H1 (cell line): Measurements from ENCODE around the gene GZF1.

Experiments
- ATF3 ChIP-seq: IDR thresholded peaks from 2 replicates; pipeline ENCODE4 v1.6.1; 2011; ENCODE audit warnings: low read depth, mild to moderate bottlenecking, low read length; ENCODE audit not compliant: insufficient read depth
- CEBPB ChIP-seq: IDR thresholded peaks from 2 replicates; pipeline ENCODE4 v1.6.1; 2012; ENCODE audit warnings: low read depth, low read length
- CHD1 ChIP-seq: IDR thresholded peaks from 2 replicates; pipeline ENCODE4 v1.6.1; 2012; ENCODE audit warnings: low read depth, low read length, improper control_type of control experiment
- CREB1 ChIP-seq: IDR thresholded peaks from 2 replicates; pipeline ENCODE4 v1.6.1; 2012; ENCODE audit warnings: inconsistent platforms
- CTCF ChIP-seq, 3 experiments: IDR thresholded peaks; 1 replicate in 2 of 3; 2 replicates in 1 of 3; pipeline versions ENCODE4 v1.5.1 to v1.6.1; 2011; ENCODE audit warnings: low read length in 3 of 3, mild to moderate bottlenecking in 3 of 3, inconsistent platforms in 2 of 3, low read depth in 1 of 3, moderate library complexity in 1 of 3; ENCODE audit not compliant: insufficient read depth in 1 of 3; ENCODE audit errors: control extremely low read depth in 1 of 3
- EGR1 ChIP-seq: IDR thresholded peaks from 2 replicates; pipeline ENCODE4 v1.6.1; 2011; ENCODE audit warnings: low read depth, low read length, borderline replicate concordance
- EZH2 ChIP-seq: fragments of 200-600 bp; sonication (generic); IDR thresholded peaks from 2 replicates; pipeline ENCODE4 v1.7.1; 2012; ENCODE audit warnings: low read depth, mild to moderate bottlenecking, moderate library complexity, low read length, inconsistent platforms; ENCODE audit not compliant: severe bottlenecking
- MAX ChIP-seq: IDR thresholded peaks from 2 replicates; pipeline ENCODE4 v1.6.1; 2012; ENCODE audit warnings: inconsistent platforms
- RAD21 ChIP-seq, 2 experiments: IDR thresholded peaks in 1 of 2; conservative IDR thresholded peaks in 1 of 2; 2 replicates each; pipeline ENCODE4 v1.6.1; 2011; ENCODE audit warnings: low read depth in 2 of 2, low read length in 2 of 2, improper control_type of control experiment in 1 of 2, inconsistent platforms in 1 of 2, mild to moderate bottlenecking in 1 of 2, moderate library complexity in 1 of 2

GRCh38 chr20:23365390-23366165 lies 3.6 kb downstream of the GZF1 start:
- TF ChIP-seq EZH2, result no peak
- no peak for TF ChIP-seq MAX
- TF ChIP-seq CREB1, result no peak
- TF ChIP-seq EGR1, result no peak
- no peak; a peak in 1 of 4 replicates for TF ChIP-seq RAD21 (IDR thresholded peaks at IDR 0.05 in 1 of 2, conservative IDR thresholded peaks at IDR 0.05 in 1 of 2; ENCODE audit: low read depth in 2 of 2, low read length in 2 of 2)
- TF ChIP-seq CTCF (IDR thresholded peaks at IDR 0.05; ENCODE audit: control extremely low read depth in 1 of 3, insufficient read depth in 1 of 3, low read depth in 1 of 3, low read length in 3 of 3), result peak in 1 of 3 experiments; percentile 18; a peak in 1 of 4 replicates
- no peak for TF ChIP-seq CEBPB
- no peak for TF ChIP-seq ATF3
- TF ChIP-seq CHD1, result no peak
